Measurements from ENCODE around the gene FOXN3. TPM values are rescaled to one million over a fixed set of nuclear protein-coding genes. Genes with fewer than 3 reads are reported as not detected.

Gene FOXN3
- polyA plus RNA-seq, 1 of the 3 experiments (the other 2 are of a cell fraction), result 9.8 TPM

GRCh38 chr14:89299587-89299986 is 117.4 kb downstream of the FOXN3 start:
- Histone ChIP-seq H3K4me3 (ENCODE audit: low read depth in 2 of 2, low read length in 1 of 2) (no peak overlapping the region), H3K4me2 (no peak overlapping the region), H3K4me1 (ENCODE audit: control insufficient read depth in 1 of 2, insufficient read depth in 2 of 2, low read depth in 1 of 2, low read length in 1 of 2) (peaks cover 7 to 14% of the 10 kb centered on the region in 2 experiments; a peak in 3 of 4 replicates), H3F3A (replicated peaks; ENCODE audit: insufficient read depth) (peaks cover 19% of the 10 kb centered on the region), H4K20me1 (ENCODE audit: insufficient read depth) (no peaks in the 10 kb centered on the region), H3K27me3 (ENCODE audit: insufficient read depth) (no peaks in the 10 kb centered on the region), H3K9ac (no peak overlapping the region), H3K36me3 (replicated peaks in 1 of 2; ENCODE audit: control insufficient read depth in 1 of 2, insufficient read depth in 2 of 2, low read length in 1 of 2) (no peaks in the 10 kb centered on the region), H3K9me2 (no peaks in the 10 kb centered on the region), H3K27ac (ENCODE audit: low read depth in 2 of 2, low read length in 1 of 2) (no peak overlapping the region), H3K9me3 (no peaks in the 10 kb centered on the region), H2AFZ (ENCODE audit: low read depth) (no peak overlapping the region), H3K79me2 (ENCODE audit: insufficient read depth) (no peaks in the 10 kb centered on the region)
- no peak for TF ChIP-seq REST (IDR thresholded peaks at IDR 0.05; ENCODE audit: low read depth, low read length)
- no peak for TF ChIP-seq RXRA (IDR thresholded peaks at IDR 0.05; ENCODE audit: borderline replicate concordance, low read depth)
- no peak for TF ChIP-seq NRF1 (IDR thresholded peaks at IDR 0.05; ENCODE audit: low read depth, low read length)
- no peak for TF ChIP-seq CHD2 (IDR thresholded peaks at IDR 0.05; ENCODE audit: low read length, partially characterized antibody)
- POLR2A ChIA-PET, result no interaction called here
- 100% methylated on average over 4 of the region's 4 CpGs for WGBS (ENCODE audit: low lambda C conversion rate)
- DNase-seq, result no peak
- CTCF ChIA-PET, result interaction anchor here (1.5 kb wide), 1 partner anchor 70 kb away, joined by 3 read pairs; no protein-coding TSS in a partner anchor

DNA sequence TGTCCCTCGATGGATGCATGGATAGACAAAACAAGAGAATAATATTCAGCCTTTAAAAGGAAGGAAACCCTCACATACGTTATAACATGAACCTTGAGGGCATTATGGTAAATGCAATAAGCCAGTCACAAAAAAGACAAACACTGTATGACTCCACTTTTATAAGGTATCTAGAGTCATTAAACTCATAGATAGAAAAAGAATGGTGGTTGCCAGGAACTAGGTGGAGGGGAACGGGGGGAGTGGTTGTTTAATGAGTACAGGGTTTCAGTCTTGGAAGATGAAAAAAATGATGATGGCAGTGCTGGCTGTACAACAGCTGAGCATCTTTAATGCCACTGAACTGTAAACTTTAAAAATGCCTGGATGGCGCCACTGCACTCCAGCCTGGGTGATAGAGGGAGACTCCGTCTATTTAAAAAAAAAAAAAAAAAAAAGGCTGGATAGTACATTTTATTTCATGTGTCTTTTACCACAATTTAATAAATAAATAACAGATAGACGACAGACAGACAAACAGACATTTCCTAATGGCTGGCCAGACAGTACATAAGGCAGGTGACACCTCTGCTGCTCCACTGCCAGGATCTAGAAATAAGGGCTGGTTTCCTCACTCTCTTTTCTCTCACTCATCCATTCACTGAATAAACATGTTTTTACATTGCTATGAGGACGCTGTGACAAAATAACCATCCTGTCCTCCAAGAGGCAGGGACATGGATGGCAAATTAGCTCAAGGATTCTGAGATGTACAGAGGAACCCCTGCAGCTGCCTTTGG is 118.8 kb downstream of the FOXN3 start:
- no peak overlapping the region for H2AFZ ChIP-seq (ENCODE audit: low read depth)
- no peak for TF ChIP-seq JUND (IDR thresholded peaks at IDR 0.05)
- TF ChIP-seq ELF1 (IDR thresholded peaks at IDR 0.05), result no peak
- no peak for TF ChIP-seq EP300 (IDR thresholded peaks at IDR 0.05; ENCODE audit: borderline replicate concordance in 1 of 2, low read depth in 1 of 2, low read length in 1 of 2)
- TF ChIP-seq, protein P1, sequence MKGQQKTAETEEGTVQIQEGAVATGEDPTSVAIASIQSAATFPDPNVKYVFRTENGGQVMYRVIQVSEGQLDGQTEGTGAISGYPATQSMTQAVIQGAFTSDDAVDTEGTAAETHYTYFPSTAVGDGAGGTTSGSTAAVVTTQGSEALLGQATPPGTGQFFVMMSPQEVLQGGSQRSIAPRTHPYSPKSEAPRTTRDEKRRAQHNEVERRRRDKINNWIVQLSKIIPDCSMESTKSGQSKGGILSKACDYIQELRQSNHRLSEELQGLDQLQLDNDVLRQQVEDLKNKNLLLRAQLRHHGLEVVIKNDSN (IDR thresholded peaks at IDR 0.05; ENCODE audit: borderline replicate concordance, low read depth), result no peak
- no peaks in the 10 kb centered on the region for H3K9me3 ChIP-seq
- no peak for DNase-seq
- no peak overlapping the region for H3K4me3 ChIP-seq (ENCODE audit: low read depth in 2 of 2, low read length in 1 of 2)
- H3F3A ChIP-seq (replicated peaks; ENCODE audit: insufficient read depth), result peaks cover 10% of the 10 kb centered on the region
- H3K4me2 ChIP-seq, result no peak overlapping the region
- no peak overlapping the region for H3K9ac ChIP-seq
- peaks cover 8 to 11% of the 10 kb centered on the region in 2 experiments; a peak in 2 of 4 replicates for H3K4me1 ChIP-seq (ENCODE audit: control insufficient read depth in 1 of 2, insufficient read depth in 2 of 2, low read depth in 1 of 2, low read length in 1 of 2)
- H4K20me1 ChIP-seq (ENCODE audit: insufficient read depth), result no peaks in the 10 kb centered on the region
- no peaks in the 10 kb centered on the region for H3K79me2 ChIP-seq (ENCODE audit: insufficient read depth)
- POLR2A ChIA-PET, result no interaction called here
- 84% methylated on average over 7 of the region's 7 CpGs for WGBS (ENCODE audit: low lambda C conversion rate)
- H3K27ac ChIP-seq (ENCODE audit: low read depth in 2 of 2, low read length in 1 of 2), result no peak overlapping the region
- CTCF ChIA-PET, result interaction anchor here (1.5 kb wide), 1 partner anchor 71 kb away, joined by 3 read pairs; no protein-coding TSS in a partner anchor
- no peaks in the 10 kb centered on the region for H3K27me3 ChIP-seq (ENCODE audit: insufficient read depth)
- H3K36me3 ChIP-seq (replicated peaks in 1 of 2; ENCODE audit: control insufficient read depth in 1 of 2, insufficient read depth in 2 of 2, low read length in 1 of 2), result no peaks in the 10 kb centered on the region
- H3K9me2 ChIP-seq, result no peaks in the 10 kb centered on the region

Data from SK-N-SH (cell line).